ENCODE results near the gene GULP1. TPM values are rescaled to one million over a fixed set of nuclear protein-coding genes. Genes with fewer than 3 reads are reported as not detected.

Gene GULP1
- total RNA-seq, 1 experiment from 2014 or later: 75.1 TPM

GRCh38 chr2:188512456-188512855 is 220.8 kb downstream of the GULP1 start:
- no peak for DNase-seq (ENCODE audit: low spot score)
- ChIA-PET CTCF (interaction anchor here (1.0 kb wide), 1 partner anchor 12 kb away, joined by 3 read pairs; no protein-coding TSS in a partner anchor), POLR2A (no interaction called here)
- Mint-ChIP-seq H3K9me3 (no peaks in the 10 kb centered on the region), H3K27me3 (ENCODE audit: low read depth) (no peaks in the 10 kb centered on the region), H3K36me3 (no peaks in the 10 kb centered on the region), H3K4me3 (no peak overlapping the region), H3K27ac (no peak overlapping the region), H3K4me1 (peaks cover 57% of the 10 kb centered on the region)
- ATAC-seq: no peak
- TF ChIP-seq ESRRA (CRISPR knock-in tag; IDR thresholded peaks at IDR 0.05; ENCODE audit: borderline replicate concordance) (no peak), PRRX2 (CRISPR knock-in tag; IDR thresholded peaks at IDR 0.05) (no peak), GRHL2 (CRISPR knock-in tag; IDR thresholded peaks at IDR 0.05; ENCODE audit: insufficient replicate concordance, severe bottlenecking) (no peak), ZNF232 (CRISPR knock-in tag; IDR thresholded peaks at IDR 0.05) (no peak), NR2C2 (CRISPR knock-in tag; IDR thresholded peaks at IDR 0.05) (no peak), ATF2 (CRISPR knock-in tag; IDR thresholded peaks at IDR 0.05; ENCODE audit: borderline replicate concordance, low read depth) (no peak), NFATC4 (CRISPR knock-in tag; IDR thresholded peaks at IDR 0.05) (no peak), RELA (CRISPR knock-in tag; IDR thresholded peaks at IDR 0.05; ENCODE audit: borderline replicate concordance) (no peak), ZNF425 (CRISPR knock-in tag; conservative IDR thresholded peaks at IDR 0.05) (no peak), ZBTB21 (CRISPR knock-in tag; IDR thresholded peaks at IDR 0.05; ENCODE audit: borderline replicate concordance) (no peak), RORB (CRISPR knock-in tag; IDR thresholded peaks at IDR 0.05) (no peak), IRF2 (CRISPR knock-in tag; IDR thresholded peaks at IDR 0.05; ENCODE audit: borderline replicate concordance, low read depth) (no peak), EMX1 (CRISPR knock-in tag; IDR thresholded peaks at IDR 0.05) (no peak), NR3C1 (CRISPR knock-in tag; conservative IDR thresholded peaks at IDR 0.05; ENCODE audit: low read depth) (no peak)
- TF ChIP-seq, protein P1, sequence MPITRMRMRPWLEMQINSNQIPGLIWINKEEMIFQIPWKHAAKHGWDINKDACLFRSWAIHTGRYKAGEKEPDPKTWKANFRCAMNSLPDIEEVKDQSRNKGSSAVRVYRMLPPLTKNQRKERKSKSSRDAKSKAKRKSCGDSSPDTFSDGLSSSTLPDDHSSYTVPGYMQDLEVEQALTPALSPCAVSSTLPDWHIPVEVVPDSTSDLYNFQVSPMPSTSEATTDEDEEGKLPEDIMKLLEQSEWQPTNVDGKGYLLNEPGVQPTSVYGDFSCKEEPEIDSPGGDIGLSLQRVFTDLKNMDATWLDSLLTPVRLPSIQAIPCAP (CRISPR knock-in tag; IDR thresholded peaks at IDR 0.05): no peak
- TF ChIP-seq, protein P2, sequence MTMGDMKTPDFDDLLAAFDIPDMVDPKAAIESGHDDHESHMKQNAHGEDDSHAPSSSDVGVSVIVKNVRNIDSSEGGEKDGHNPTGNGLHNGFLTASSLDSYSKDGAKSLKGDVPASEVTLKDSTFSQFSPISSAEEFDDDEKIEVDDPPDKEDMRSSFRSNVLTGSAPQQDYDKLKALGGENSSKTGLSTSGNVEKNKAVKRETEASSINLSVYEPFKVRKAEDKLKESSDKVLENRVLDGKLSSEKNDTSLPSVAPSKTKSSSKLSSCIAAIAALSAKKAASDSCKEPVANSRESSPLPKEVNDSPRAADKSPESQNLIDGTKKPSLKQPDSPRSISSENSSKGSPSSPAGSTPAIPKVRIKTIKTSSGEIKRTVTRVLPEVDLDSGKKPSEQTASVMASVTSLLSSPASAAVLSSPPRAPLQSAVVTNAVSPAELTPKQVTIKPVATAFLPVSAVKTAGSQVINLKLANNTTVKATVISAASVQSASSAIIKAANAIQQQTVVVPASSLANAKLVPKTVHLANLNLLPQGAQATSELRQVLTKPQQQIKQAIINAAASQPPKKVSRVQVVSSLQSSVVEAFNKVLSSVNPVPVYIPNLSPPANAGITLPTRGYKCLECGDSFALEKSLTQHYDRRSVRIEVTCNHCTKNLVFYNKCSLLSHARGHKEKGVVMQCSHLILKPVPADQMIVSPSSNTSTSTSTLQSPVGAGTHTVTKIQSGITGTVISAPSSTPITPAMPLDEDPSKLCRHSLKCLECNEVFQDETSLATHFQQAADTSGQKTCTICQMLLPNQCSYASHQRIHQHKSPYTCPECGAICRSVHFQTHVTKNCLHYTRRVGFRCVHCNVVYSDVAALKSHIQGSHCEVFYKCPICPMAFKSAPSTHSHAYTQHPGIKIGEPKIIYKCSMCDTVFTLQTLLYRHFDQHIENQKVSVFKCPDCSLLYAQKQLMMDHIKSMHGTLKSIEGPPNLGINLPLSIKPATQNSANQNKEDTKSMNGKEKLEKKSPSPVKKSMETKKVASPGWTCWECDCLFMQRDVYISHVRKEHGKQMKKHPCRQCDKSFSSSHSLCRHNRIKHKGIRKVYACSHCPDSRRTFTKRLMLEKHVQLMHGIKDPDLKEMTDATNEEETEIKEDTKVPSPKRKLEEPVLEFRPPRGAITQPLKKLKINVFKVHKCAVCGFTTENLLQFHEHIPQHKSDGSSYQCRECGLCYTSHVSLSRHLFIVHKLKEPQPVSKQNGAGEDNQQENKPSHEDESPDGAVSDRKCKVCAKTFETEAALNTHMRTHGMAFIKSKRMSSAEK (CRISPR knock-in tag; IDR thresholded peaks at IDR 0.05; ENCODE audit: borderline replicate concordance): no peak
- TF ChIP-seq, protein P3, sequence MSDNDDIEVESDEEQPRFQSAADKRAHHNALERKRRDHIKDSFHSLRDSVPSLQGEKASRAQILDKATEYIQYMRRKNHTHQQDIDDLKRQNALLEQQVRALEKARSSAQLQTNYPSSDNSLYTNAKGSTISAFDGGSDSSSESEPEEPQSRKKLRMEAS (CRISPR knock-in tag; IDR thresholded peaks at IDR 0.05): no peak

- peaks cover 4% of the 10 kb centered on the region; the same call in 1 of the 2 replicates for H3K9me3 Mint-ChIP-seq
- ATAC-seq (no peak), DNase-seq (ENCODE audit: low spot score) (no peak)
- ChIA-PET CTCF (no interaction called here), POLR2A (no interaction called here)
- no peaks in the 10 kb centered on the region for H3K27me3 Mint-ChIP-seq (ENCODE audit: low read depth)
- H3K4me3 Mint-ChIP-seq: no peak overlapping the region
- peaks cover 42% of the 10 kb centered on the region for H3K4me1 Mint-ChIP-seq
- 0 out of 2 replicates have a peak overlapping the region, but pooled peaks have one; percentile 6 for H3K27ac Mint-ChIP-seq
- peaks cover 5% of the 10 kb centered on the region; the same call in 1 of the 2 replicates for H3K36me3 Mint-ChIP-seq
- TF ChIP-seq SOX15 (CRISPR knock-in tag; IDR thresholded peaks at IDR 0.05) (no peak), E2F5 (CRISPR knock-in tag; IDR thresholded peaks at IDR 0.05) (no peak), EMX1 (CRISPR knock-in tag; IDR thresholded peaks at IDR 0.05) (no peak), GABPB1 (CRISPR knock-in tag; IDR thresholded peaks at IDR 0.05) (no peak), ATF2 (CRISPR knock-in tag; IDR thresholded peaks at IDR 0.05; ENCODE audit: borderline replicate concordance, low read depth) (no peak), JUN (CRISPR knock-in tag; IDR thresholded peaks at IDR 0.05) (no peak)
- TF ChIP-seq, protein P4, sequence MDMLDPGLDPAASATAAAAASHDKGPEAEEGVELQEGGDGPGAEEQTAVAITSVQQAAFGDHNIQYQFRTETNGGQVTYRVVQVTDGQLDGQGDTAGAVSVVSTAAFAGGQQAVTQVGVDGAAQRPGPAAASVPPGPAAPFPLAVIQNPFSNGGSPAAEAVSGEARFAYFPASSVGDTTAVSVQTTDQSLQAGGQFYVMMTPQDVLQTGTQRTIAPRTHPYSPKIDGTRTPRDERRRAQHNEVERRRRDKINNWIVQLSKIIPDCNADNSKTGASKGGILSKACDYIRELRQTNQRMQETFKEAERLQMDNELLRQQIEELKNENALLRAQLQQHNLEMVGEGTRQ (CRISPR knock-in tag; IDR thresholded peaks at IDR 0.05): no peak
Observed at GRCh38 chr2:188515918-188516317, 224.2 kb downstream of the GULP1 start.

All from WTC11 (cell line).